Inflammatory macrophage treated with lipopolysaccharide for 1 hour (primary cell): ENCODE data around the gene NPIPA7.
"Not testable (repeated sequence)": the region's sequence is repeated elsewhere in the genome, so short reads cannot be mapped to it uniquely, and the experiment has no call there.

ENCODE experiments used
- DNase-seq, 2 donors: peaks; one replicate each; pipeline ENCODE4 v3.0.0-alpha.2; 2020 to 2022

Gene NPIPA7

GRCh38 chr16:16425146-16425545, 46.2 kb downstream of the NPIPA7 start:
- DNase-seq: not testable (repeated sequence)

- not testable (repeated sequence) for DNase-seq
These were observed 52.2 kb downstream of the NPIPA7 start for GRCh38 chr16:16431135-16431534.

GRCh38 chr16:16434711-16435110, 55.8 kb downstream of the NPIPA7 start:
- not testable (repeated sequence) for DNase-seq

- DNase-seq: not testable (repeated sequence)
These were observed 62.5 kb downstream of the NPIPA7 start for GRCh38 chr16:16441401-16441800.
